GM12801 (cell line): ENCODE data around the gene ZNF407.

Source experiments
- CTCF ChIP-seq: IDR thresholded peaks from one replicate; pipeline ENCODE4 v1.5.1; 2011; ENCODE audit warnings: control low read depth; ENCODE audit not compliant: insufficient read length; ENCODE audit errors: extremely low read depth

Gene ZNF407

GRCh38 chr18:74967979-74968378 lies 370.3 kb downstream of the ZNF407 start:
- TF ChIP-seq CTCF: no peak

GRCh38 chr18:74972354-74972753 lies 374.7 kb downstream of the ZNF407 start:
- TF ChIP-seq CTCF: no peak

- TF ChIP-seq CTCF: no peak
These were observed 377.3 kb downstream of the ZNF407 start for GRCh38 chr18:74975001-74975400.

- no peak for TF ChIP-seq CTCF
These were observed 378.8 kb downstream of the ZNF407 start for GRCh38 chr18:74976331-74976909.

GRCh38 chr18:74977041-74977440 lies 379.4 kb downstream of the ZNF407 start:
- no peak for TF ChIP-seq CTCF

GRCh38 chr18:74980669-74981068 lies 383.0 kb downstream of the ZNF407 start:
- TF ChIP-seq CTCF: no peak

- TF ChIP-seq CTCF: no peak
These were observed 383.8 kb downstream of the ZNF407 start for GRCh38 chr18:74981476-74981875.
